Measurements from ENCODE around the gene CTBP2.

Gene CTBP2

GRCh38 chr10:125106586-125106985 lies 53.8 kb downstream of the CTBP2 start:
- no peak for DNase-seq (ENCODE audit: low read depth)

GRCh38 chr10:125105706-125106255 lies 54.6 kb downstream of the CTBP2 start:
- no peak for DNase-seq (ENCODE audit: low read depth)

GRCh38 chr10:125105155-125105554 lies 55.2 kb downstream of the CTBP2 start:
- no peak for DNase-seq (ENCODE audit: low read depth)

GRCh38 chr10:125104559-125104958 lies 55.8 kb downstream of the CTBP2 start:
- no peak for DNase-seq (ENCODE audit: low read depth)

- DNase-seq (ENCODE audit: low read depth), result no peak
Measured at GRCh38 chr10:125103924-125104323, 56.4 kb downstream of the CTBP2 start.

GRCh38 chr10:125103466-125103865 lies 56.9 kb downstream of the CTBP2 start:
- DNase-seq (ENCODE audit: low read depth), result no peak

- DNase-seq (ENCODE audit: low read depth), result no peak
Measured at GRCh38 chr10:125102821-125103220, 57.5 kb downstream of the CTBP2 start.

GRCh38 chr10:125102246-125102645 lies 58.1 kb downstream of the CTBP2 start:
- DNase-seq (ENCODE audit: low read depth), result peak; percentile 5

GRCh38 chr10:125101581-125101980 lies 58.8 kb downstream of the CTBP2 start:
- DNase-seq (ENCODE audit: low read depth), result no peak

GRCh38 chr10:125101049-125101448 lies 59.3 kb downstream of the CTBP2 start:
- DNase-seq (ENCODE audit: low read depth), result no peak

GRCh38 chr10:125097409-125098070 lies 62.8 kb downstream of the CTBP2 start:
- DNase-seq (ENCODE audit: low read depth), result no peak

GRCh38 chr10:125096975-125097374 lies 63.4 kb downstream of the CTBP2 start:
- no peak for DNase-seq (ENCODE audit: low read depth)

- DNase-seq (ENCODE audit: low read depth), result no peak
Measured at GRCh38 chr10:125096371-125096770, 64.0 kb downstream of the CTBP2 start.

- DNase-seq (ENCODE audit: low read depth), result no peak
Measured at GRCh38 chr10:125095776-125096175, 64.6 kb downstream of the CTBP2 start.

- no peak for DNase-seq (ENCODE audit: low read depth)
Measured at GRCh38 chr10:125095228-125095627, 65.1 kb downstream of the CTBP2 start.

- no peak for DNase-seq (ENCODE audit: low read depth)
Measured at GRCh38 chr10:125094806-125095205, 65.6 kb downstream of the CTBP2 start.

GRCh38 chr10:125093974-125094705 lies 66.2 kb downstream of the CTBP2 start:
- no peak for DNase-seq (ENCODE audit: low read depth)

- no peak for DNase-seq (ENCODE audit: low read depth)
Measured at GRCh38 chr10:125093199-125093973, 67.0 kb downstream of the CTBP2 start.

GRCh38 chr10:125092564-125093031 lies 67.8 kb downstream of the CTBP2 start:
- DNase-seq (ENCODE audit: low read depth), result no peak

- DNase-seq (ENCODE audit: low read depth), result no peak
Measured at GRCh38 chr10:125091891-125092290, 68.5 kb downstream of the CTBP2 start.

- DNase-seq (ENCODE audit: low read depth), result no peak
Measured at GRCh38 chr10:125089469-125089868, 70.9 kb downstream of the CTBP2 start.

- no peak for DNase-seq (ENCODE audit: low read depth)
Measured at GRCh38 chr10:125087897-125088215, 72.5 kb downstream of the CTBP2 start.
